HepG2 (cell line): Measurements from ENCODE around the gene ADAM8. TPM values are rescaled to one million over a fixed set of nuclear protein-coding genes. Genes with fewer than 3 reads are reported as not detected.
A peak's percentile ranks its signal among the peaks of the same experiment; 100 is the strongest.

Experiments used
- AFF4 ChIP-seq: sonication (generic); formaldehyde crosslinking; IDR thresholded peaks from 2 replicates; pipeline ENCODE4 v1.4.0; 2020; ENCODE audit warnings: missing genetic modification reagents
- E2F5 ChIP-seq: sonication (generic); formaldehyde crosslinking; conservative IDR thresholded peaks from 2 replicates; pipeline ENCODE4 v1.4.0; 2020; ENCODE audit warnings: missing genetic modification reagents
- HDAC1 ChIP-seq: sonication (generic); formaldehyde crosslinking; IDR thresholded peaks from 2 replicates; pipeline ENCODE4 v1.5.1; 2020; ENCODE audit warnings: mild to moderate bottlenecking, missing genetic modification reagents
- MIER3 ChIP-seq: IDR thresholded peaks from 2 replicates; pipeline ENCODE4 v1.6.1; 2016; ENCODE audit warnings: missing compliant biosample characterization, borderline replicate concordance
- SIN3A ChIP-seq: IDR thresholded peaks from 2 replicates; pipeline ENCODE4 v1.6.1; 2011; ENCODE audit warnings: low read depth, mild to moderate bottlenecking, control low read depth, low read length, borderline replicate concordance
- ZNF337 ChIP-seq: sonication (generic); formaldehyde crosslinking; IDR thresholded peaks from 2 replicates; pipeline ENCODE4 v1.5.1; 2020; ENCODE audit warnings: missing genetic modification reagents, low read depth, mild to moderate bottlenecking, borderline replicate concordance
- ZNF512 ChIP-seq: sonication (generic); formaldehyde crosslinking; IDR thresholded peaks from 2 replicates; pipeline ENCODE4 v1.4.0; 2020; ENCODE audit warnings: mild to moderate bottlenecking, missing genetic modification reagents
- ZNF570 ChIP-seq: sonication (generic); formaldehyde crosslinking; IDR thresholded peaks from 2 replicates; pipeline ENCODE4 v1.4.0; 2020; ENCODE audit warnings: mild to moderate bottlenecking, missing genetic modification reagents, borderline replicate concordance
- polyA plus RNA-seq, 8 experiments: library from polyadenylated mRNA; depleted of rRNA in 3 of 8; stranded (reverse) in 7 of 8; unstranded in 1 of 8; fragments of >200 nt; fragmentation: Illumina TruSeq in 4 of 8; extraction: Trizol in 4 of 8; gene quantifications; 2 replicates each; pipeline versions ENCODE4 v1.2.1 to v1.2.3, GENCODE V29; 2011 to 2016; ENCODE audit warnings: low read depth in 4 of 8, missing spikeins in 1 of 8, mixed read lengths in 1 of 8; ENCODE audit not compliant: insufficient read depth in 1 of 8
- total RNA-seq, 5 experiments: library from RNA; depleted of rRNA; stranded (reverse); fragments of >200 nt; fragmentation: Illumina TruSeq; extraction: Trizol; gene quantifications; 2 replicates each; pipeline ENCODE4 v1.2.3, GENCODE V29; 2016; ENCODE audit warnings: low read depth in 1 of 5
- TF ChIP-seq, protein P1 (sequence below): IDR thresholded peaks from 2 replicates; pipeline ENCODE4 v1.6.1; 2016; ENCODE audit warnings: missing biosample characterization, missing genetic modification reagents, low read depth

Gene ADAM8
- total and polyA plus RNA-seq, 2 of the 13 experiments (the other 11 are each of a cell fraction or from before 2014, with no cell fraction given) = 0.24 to 0.93 TPM

DNA sequence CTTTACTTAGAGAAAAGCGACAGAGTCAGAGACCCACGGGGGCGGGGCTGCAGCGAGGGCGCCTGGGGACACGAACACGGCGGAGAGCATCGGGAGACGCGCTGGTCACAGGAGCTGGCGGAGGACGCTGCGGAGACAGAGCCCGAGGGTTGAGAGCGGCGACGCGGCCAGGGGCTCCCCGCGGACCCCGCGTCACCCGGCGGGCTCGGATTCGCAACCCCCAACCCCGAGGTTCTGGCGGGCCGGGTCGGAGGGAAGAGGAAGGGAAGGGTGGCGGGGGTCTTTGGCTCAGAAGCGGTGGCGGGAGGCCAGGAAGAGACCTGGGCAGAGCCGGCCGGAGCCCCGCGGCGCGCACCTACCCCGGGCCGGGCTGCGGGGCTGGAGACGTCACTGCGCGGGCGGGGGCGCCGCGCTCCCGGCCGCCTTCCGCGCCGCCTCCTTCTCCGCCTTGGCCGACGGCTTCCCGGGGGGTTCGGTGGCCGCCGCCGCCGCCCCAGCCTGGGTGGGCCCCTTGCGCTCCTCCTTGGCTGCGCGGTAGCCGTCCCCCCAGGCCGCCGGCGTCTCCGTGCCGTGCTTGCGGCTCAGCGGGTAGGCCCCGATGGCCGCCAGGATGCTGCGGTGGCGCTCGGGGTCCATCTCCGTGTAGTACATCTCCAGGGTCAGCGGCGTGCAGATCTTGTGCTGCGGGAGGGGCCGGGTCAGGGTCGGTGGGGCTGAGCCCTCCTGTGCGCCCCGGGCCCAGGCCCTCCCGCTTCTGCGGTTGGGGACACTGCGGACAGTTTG is 49.0 kb upstream of the ADAM8 start (continued):
- TF ChIP-seq E2F5 (CRISPR knock-in tag) = no peak
- no peak for TF ChIP-seq MIER3 (CRISPR knock-in tag)
- no peak for TF ChIP-seq ZNF512 (CRISPR knock-in tag)
- TF ChIP-seq HDAC1 (CRISPR knock-in tag) = peak; percentile 12; the same call in 1 of the 2 replicates
- TF ChIP-seq AFF4 (CRISPR knock-in tag) = no peak
- TF ChIP-seq SIN3A = no peak
- TF ChIP-seq ZNF570 (CRISPR knock-in tag) = no peak
- TF ChIP-seq ZNF337 (CRISPR knock-in tag) = no peak
- TF ChIP-seq, protein P1, sequence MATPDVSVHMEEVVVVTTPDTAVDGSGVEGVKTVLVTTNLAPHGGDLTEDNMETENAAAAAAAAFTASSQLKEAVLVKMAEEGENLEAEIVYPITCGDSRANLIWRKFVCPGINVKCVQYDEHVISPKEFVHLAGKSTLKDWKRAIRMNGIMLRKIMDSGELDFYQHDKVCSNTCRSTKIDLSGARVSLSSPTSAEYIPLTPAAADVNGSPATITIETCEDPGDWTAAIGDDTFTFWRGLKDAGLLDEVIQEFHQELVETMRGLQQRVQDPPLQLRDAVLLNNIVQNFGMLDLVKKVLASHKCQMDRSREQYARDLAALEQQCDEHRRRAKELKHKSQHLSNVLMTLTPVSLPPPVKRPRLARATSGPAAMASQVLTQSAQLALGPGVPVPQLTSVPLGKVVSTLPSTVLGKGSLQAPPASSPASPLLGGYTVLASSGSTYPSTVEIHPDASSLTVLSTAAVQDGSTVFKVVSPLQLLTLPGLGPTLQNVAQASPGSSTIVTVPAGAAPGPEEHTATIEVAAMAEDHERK = no peak
